ENCODE data around the gene DOCK6. TPM values are rescaled to one million over a fixed set of nuclear protein-coding genes. Genes with fewer than 3 reads are reported as not detected.

DOCK6 gene
- total RNA-seq, 1 experiment from 2014 or later, result 54.8 TPM

GRCh38 chr19:11198175-11198534, 64.2 kb downstream of the DOCK6 start:
- H3K9me3 Mint-ChIP-seq (ENCODE audit: low read depth, unreplicated experiment), result no peaks in the 10 kb centered on the region
- no peaks in the 10 kb centered on the region for H3K27me3 Mint-ChIP-seq (ENCODE audit: unreplicated experiment)
- peaks cover 11% of the 10 kb centered on the region for H3K36me3 Mint-ChIP-seq (ENCODE audit: insufficient read depth, unreplicated experiment)
- CTCF ChIA-PET, result interaction anchor here (1.1 to 1.5 kb wide), 2 partner anchors 55 to 183 kb away, joined by 3 read pairs; no protein-coding TSS in a partner anchor
- no peak for TF ChIP-seq CTCF (IDR thresholded peaks at IDR 0.05; ENCODE audit: unreplicated experiment)
- no peak for DNase-seq
- H3K4me1 Mint-ChIP-seq (ENCODE audit: low read depth, unreplicated experiment), result peaks cover 5% of the 10 kb centered on the region
- H3K27ac Mint-ChIP-seq (ENCODE audit: unreplicated experiment), result no peak overlapping the region
- H3K4me3 Mint-ChIP-seq (ENCODE audit: low read depth, unreplicated experiment), result peak overlapping the region; percentile 66
- BruUV-seq (replicated peaks), result no TSS peak
- intact Hi-C loops (cut with micrococcal nuclease; ENCODE audit: unreplicated experiment), result no loop called here

- Mint-ChIP-seq H3K4me3 (ENCODE audit: low read depth, unreplicated experiment) (peak within 1 kb of the TSS; percentile 66), H3K4me1 (ENCODE audit: low read depth, unreplicated experiment) (no peaks in the 10 kb centered on the region), H3K9me3 (ENCODE audit: low read depth, unreplicated experiment) (no peaks in the 10 kb centered on the region), H3K27ac (ENCODE audit: unreplicated experiment) (no peak within 1 kb of the TSS), H3K27me3 (ENCODE audit: unreplicated experiment) (no peaks in the 10 kb centered on the region), H3K36me3 (ENCODE audit: insufficient read depth, unreplicated experiment) (peaks cover 11% of the 10 kb centered on the region)
- DNase-seq, result peak; percentile 89
- no peak for TF ChIP-seq CTCF (IDR thresholded peaks at IDR 0.05; ENCODE audit: unreplicated experiment)
- intact Hi-C loops (cut with micrococcal nuclease; ENCODE audit: unreplicated experiment), result no loop called here
- CTCF ChIA-PET, result interaction anchor here (0.6 to 1.5 kb wide), 2 partner anchors 184 to 256 kb away, joined by 3 to 5 read pairs; no protein-coding TSS in a partner anchor
- no TSS peak for BruUV-seq (replicated peaks)
Measured at GRCh38 chr19:11197291-11198174, 64.8 kb downstream of the DOCK6 start, which contains the start of gene KANK2. KANK2 (minus strand) TSS chr19:11197545; CDS start chr19:11194511, 3,034 bp downstream.

GRCh38 chr19:11196406-11197287, 65.7 kb downstream of the DOCK6 start:
- no peak overlapping the region for H3K27ac Mint-ChIP-seq (ENCODE audit: unreplicated experiment)
- H3K9me3 Mint-ChIP-seq (ENCODE audit: low read depth, unreplicated experiment), result no peaks in the 10 kb centered on the region
- CTCF ChIA-PET, result interaction anchor here (0.6 to 1.5 kb wide), 2 partner anchors 59 to 185 kb away, joined by 3 to 7 read pairs; no protein-coding TSS in a partner anchor
- BruUV-seq (replicated peaks), result TSS peak; percentile 37
- TF ChIP-seq CTCF (IDR thresholded peaks at IDR 0.05; ENCODE audit: unreplicated experiment), result no peak
- H3K36me3 Mint-ChIP-seq (ENCODE audit: insufficient read depth, unreplicated experiment), result peaks cover 11% of the 10 kb centered on the region
- no peaks in the 10 kb centered on the region for H3K4me1 Mint-ChIP-seq (ENCODE audit: low read depth, unreplicated experiment)
- H3K27me3 Mint-ChIP-seq (ENCODE audit: unreplicated experiment), result no peaks in the 10 kb centered on the region
- peak; percentile 18 for DNase-seq
- intact Hi-C loops (cut with micrococcal nuclease; ENCODE audit: unreplicated experiment), result no loop called here
- peak overlapping the region; percentile 66 for H3K4me3 Mint-ChIP-seq (ENCODE audit: low read depth, unreplicated experiment)

- TF ChIP-seq CTCF (IDR thresholded peaks at IDR 0.05; ENCODE audit: unreplicated experiment), result no peak
- H3K9me3 Mint-ChIP-seq (ENCODE audit: low read depth, unreplicated experiment), result no peaks in the 10 kb centered on the region
- no TSS peak for BruUV-seq (replicated peaks)
- H3K4me1 Mint-ChIP-seq (ENCODE audit: low read depth, unreplicated experiment), result no peaks in the 10 kb centered on the region
- intact Hi-C loops (cut with micrococcal nuclease; ENCODE audit: unreplicated experiment), result no loop called here
- CTCF ChIA-PET, result interaction anchor here (0.6 kb wide), 1 partner anchor 60 kb away, joined by 7 read pairs; no protein-coding TSS in a partner anchor
- no peak overlapping the region for H3K27ac Mint-ChIP-seq (ENCODE audit: unreplicated experiment)
- no peak overlapping the region for H3K4me3 Mint-ChIP-seq (ENCODE audit: low read depth, unreplicated experiment)
- peaks cover 11% of the 10 kb centered on the region for H3K36me3 Mint-ChIP-seq (ENCODE audit: insufficient read depth, unreplicated experiment)
- no peaks in the 10 kb centered on the region for H3K27me3 Mint-ChIP-seq (ENCODE audit: unreplicated experiment)
- DNase-seq, result no peak
Measured at GRCh38 chr19:11195681-11196080, 66.6 kb downstream of the DOCK6 start.
